ENCODE measurements around the gene TMSB4X.
A peak's percentile ranks its signal among the peaks of the same experiment; 100 is the strongest.

The TMSB4X gene

GRCh38 chrX:13007519-13008188 is 32.7 kb downstream of the TMSB4X start:
- POLR2A ChIA-PET: no interaction called here

GRCh38 chrX:13008189-13008533 is 33.3 kb downstream of the TMSB4X start:
- ChIA-PET POLR2A (no interaction called here), CTCF (interaction anchor here (1.1 to 1.3 kb wide), 2 partner anchors 15 to 246 kb away, joined by 3 read pairs; no protein-coding TSS in a partner anchor)
- DNase-seq (ENCODE audit: extremely low spot score): peak; percentile 26
- TF ChIP-seq, protein P1, sequence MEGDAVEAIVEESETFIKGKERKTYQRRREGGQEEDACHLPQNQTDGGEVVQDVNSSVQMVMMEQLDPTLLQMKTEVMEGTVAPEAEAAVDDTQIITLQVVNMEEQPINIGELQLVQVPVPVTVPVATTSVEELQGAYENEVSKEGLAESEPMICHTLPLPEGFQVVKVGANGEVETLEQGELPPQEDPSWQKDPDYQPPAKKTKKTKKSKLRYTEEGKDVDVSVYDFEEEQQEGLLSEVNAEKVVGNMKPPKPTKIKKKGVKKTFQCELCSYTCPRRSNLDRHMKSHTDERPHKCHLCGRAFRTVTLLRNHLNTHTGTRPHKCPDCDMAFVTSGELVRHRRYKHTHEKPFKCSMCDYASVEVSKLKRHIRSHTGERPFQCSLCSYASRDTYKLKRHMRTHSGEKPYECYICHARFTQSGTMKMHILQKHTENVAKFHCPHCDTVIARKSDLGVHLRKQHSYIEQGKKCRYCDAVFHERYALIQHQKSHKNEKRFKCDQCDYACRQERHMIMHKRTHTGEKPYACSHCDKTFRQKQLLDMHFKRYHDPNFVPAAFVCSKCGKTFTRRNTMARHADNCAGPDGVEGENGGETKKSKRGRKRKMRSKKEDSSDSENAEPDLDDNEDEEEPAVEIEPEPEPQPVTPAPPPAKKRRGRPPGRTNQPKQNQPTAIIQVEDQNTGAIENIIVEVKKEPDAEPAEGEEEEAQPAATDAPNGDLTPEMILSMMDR (IDR thresholded peaks at IDR 0.05; ENCODE audit: control extremely low read depth, extremely low read depth, low read depth, missing control alignments): no peak

More at GRCh38 chrX:13007519-13008188, 32.7 kb downstream of the TMSB4X start:
- TF ChIP-seq, protein P1 (IDR thresholded peaks at IDR 0.05; ENCODE audit: control extremely low read depth, extremely low read depth, low read depth, missing control alignments): no peak
- CTCF ChIA-PET: interaction anchor here (1.0 to 1.3 kb wide), 3 partner anchors 15 to 77 kb away, joined by 3 read pairs; no protein-coding TSS in a partner anchor
- DNase-seq (ENCODE audit: extremely low spot score): no peak

- TF ChIP-seq, protein P1 (IDR thresholded peaks at IDR 0.05; ENCODE audit: control extremely low read depth, extremely low read depth, low read depth, missing control alignments): no peak
- ChIA-PET POLR2A (no interaction called here), CTCF (interaction anchor here (1.1 kb wide), 1 partner anchor 245 kb away, joined by 3 read pairs; no protein-coding TSS in a partner anchor)
- DNase-seq (ENCODE audit: extremely low spot score): no peak
Measured at GRCh38 chrX:13008851-13009250, 33.9 kb downstream of the TMSB4X start.

- TF ChIP-seq, protein P1 (IDR thresholded peaks at IDR 0.05; ENCODE audit: control extremely low read depth, extremely low read depth, low read depth, missing control alignments): no peak
- POLR2A ChIA-PET: no interaction called here
- DNase-seq (ENCODE audit: extremely low spot score): no peak
- CTCF ChIA-PET: interaction anchor here (1.1 to 1.2 kb wide), 2 partner anchors 245 to 478 kb away, joined by 3 read pairs; no protein-coding TSS in a partner anchor
Measured at GRCh38 chrX:13009273-13009672, 34.4 kb downstream of the TMSB4X start.

DNA sequence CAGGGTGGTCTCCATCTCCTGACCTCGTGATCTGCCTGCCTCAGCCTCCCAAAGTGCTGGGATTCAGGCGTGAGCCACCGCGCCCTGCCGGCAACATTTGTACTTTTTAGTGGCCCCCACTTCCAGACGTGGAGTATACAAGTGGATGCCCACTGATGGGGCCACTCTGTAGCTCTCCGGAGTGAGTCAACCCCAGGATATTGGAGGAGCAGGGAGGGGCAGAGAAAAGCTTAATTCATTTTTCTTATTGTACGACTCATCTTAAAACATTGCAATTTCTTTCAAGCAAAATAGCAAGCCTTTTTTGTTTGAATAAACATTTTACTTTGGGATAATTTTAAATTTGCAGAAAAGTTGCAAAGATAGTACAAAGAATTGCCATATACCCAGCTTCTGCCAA is 34.9 kb downstream of the TMSB4X start:
- CTCF ChIA-PET: interaction anchor here (1.2 to 1.8 kb wide), 2 partner anchors 38 to 478 kb away, joined by 3 read pairs; no protein-coding TSS in a partner anchor

DNA sequence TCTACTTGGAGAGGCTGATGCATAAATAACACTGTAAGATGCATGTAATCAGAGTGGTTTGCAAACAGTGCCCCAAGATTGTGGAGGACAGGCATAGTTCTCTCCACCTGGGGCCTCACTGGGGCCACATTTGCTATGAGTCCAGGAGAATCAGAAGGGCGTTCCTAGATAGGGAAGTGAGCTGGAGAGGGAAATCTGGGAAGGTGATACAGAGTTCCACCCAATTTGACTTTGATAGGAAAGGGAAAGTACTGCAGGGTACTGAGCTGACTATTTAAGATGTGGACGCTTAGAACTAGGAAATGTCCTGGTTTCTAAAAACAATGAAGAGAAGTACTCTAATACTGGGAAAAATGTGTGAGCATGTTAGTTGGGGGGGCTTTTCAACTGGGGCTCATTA is 35.6 kb downstream of the TMSB4X start:
- CTCF ChIA-PET: interaction anchor here (1.0 to 1.8 kb wide), 4 partner anchors 9 to 477 kb away, joined by 3 read pairs; no protein-coding TSS in a partner anchor
- TF ChIP-seq, protein P1 (IDR thresholded peaks at IDR 0.05; ENCODE audit: control extremely low read depth, extremely low read depth, low read depth, missing control alignments): no peak
- POLR2A ChIA-PET: no interaction called here
- no peak for DNase-seq (ENCODE audit: extremely low spot score)

More for the DNA sequence above, 34.9 kb downstream of the TMSB4X start:
- TF ChIP-seq, protein P1 (IDR thresholded peaks at IDR 0.05; ENCODE audit: control extremely low read depth, extremely low read depth, low read depth, missing control alignments): no peak
- POLR2A ChIA-PET: no interaction called here
- DNase-seq (ENCODE audit: extremely low spot score): no peak

Data from GM10248 (cell line).